Measurements from ENCODE around the gene DIAPH2. TPM values are rescaled to one million over a fixed set of nuclear protein-coding genes. Genes with fewer than 3 reads are reported as not detected.

DIAPH2 gene
- total and polyA plus RNA-seq, 2 of the 13 experiments (the other 11 are each of a cell fraction or from before 2014, with no cell fraction given): 2.1 to 8.5 TPM

DNA sequence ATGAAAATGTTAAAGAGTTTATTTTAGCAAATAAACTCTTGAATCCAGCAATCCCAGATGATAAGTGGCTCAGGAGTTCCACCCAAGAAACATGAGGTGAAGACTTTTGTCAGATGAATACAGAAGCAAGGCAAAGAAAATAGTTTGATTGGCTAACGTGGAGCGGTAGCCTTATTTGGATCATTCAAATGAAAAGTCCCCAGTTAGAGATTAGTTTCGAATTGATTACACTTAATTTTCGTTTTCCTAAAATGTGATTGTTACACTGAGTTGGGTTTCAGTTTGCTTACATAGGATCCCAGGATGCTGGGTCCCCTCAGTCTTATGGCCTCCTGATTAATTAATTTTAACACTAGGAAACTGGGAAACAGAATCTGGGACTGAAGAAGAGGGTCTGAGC, 122.7 kb downstream of the DIAPH2 start:
- ChIA-PET CTCF (ENCODE audit: low intra/inter-chr PET ratio, low total read pairs) (no interaction called here), POLR2A (no interaction called here)
- Histone ChIP-seq H3K9me3 (ENCODE audit: low read length) (no peaks in the 10 kb centered on the region), H3K36me3 (replicated peaks in 1 of 2; ENCODE audit: control insufficient read depth in 1 of 2, insufficient read depth in 2 of 2, low read length in 2 of 2) (no peaks in the 10 kb centered on the region), H3K4me1 (ENCODE audit: insufficient read depth, low read length) (no peaks in the 10 kb centered on the region), H3K9ac (ENCODE audit: insufficient read depth, low read depth, low read length) (no peak overlapping the region), H3K27ac (ENCODE audit: extremely low read length, insufficient read depth, low read length) (no peak overlapping the region), H2AFZ (ENCODE audit: low read length) (no peak overlapping the region), H3K79me2 (ENCODE audit: insufficient read depth, low read length) (no peaks in the 10 kb centered on the region), H3K4me2 (ENCODE audit: low read depth, low read length) (no peak overlapping the region), H3K4me3 (replicated peaks in 1 of 3; ENCODE audit: insufficient read depth in 1 of 3, low read depth in 2 of 3, low read length in 3 of 3) (no peak overlapping the region), H4K20me1 (ENCODE audit: insufficient read depth, low read length) (no peaks in the 10 kb centered on the region), H3K27me3 (ENCODE audit: control insufficient read depth in 1 of 2, insufficient read depth in 2 of 2, low read length in 2 of 2) (no peaks in the 10 kb centered on the region)
- DNase-seq (ENCODE audit: low spot score) (no peak), FAIRE-seq (no peak), ATAC-seq (no peak)
- intact Hi-C loops (cut with micrococcal nuclease; ENCODE audit: unreplicated experiment): no loop called here
- TF ChIP-seq RFX5 (IDR thresholded peaks at IDR 0.05; ENCODE audit: low read depth, low read length) (no peak), SPEN (CRISPR knock-in tag; IDR thresholded peaks at IDR 0.05; ENCODE audit: low read depth) (no peak), SP4 (CRISPR knock-in tag; IDR thresholded peaks at IDR 0.05) (no peak), ZNF850 (CRISPR knock-in tag; conservative IDR thresholded peaks at IDR 0.05) (no peak), ZBTB1 (CRISPR knock-in tag; IDR thresholded peaks at IDR 0.05; ENCODE audit: borderline replicate concordance) (no peak), SMARCE1 (IDR thresholded peaks at IDR 0.05; ENCODE audit: borderline replicate concordance) (no peak), PITX1 (CRISPR knock-in tag; IDR thresholded peaks at IDR 0.05) (no peak), SNRNP70 (IDR thresholded peaks at IDR 0.05; ENCODE audit: low read depth, low read length) (no peak), MEF2D (CRISPR knock-in tag; IDR thresholded peaks at IDR 0.05) (no peak)
- TF ChIP-seq, protein P1, sequence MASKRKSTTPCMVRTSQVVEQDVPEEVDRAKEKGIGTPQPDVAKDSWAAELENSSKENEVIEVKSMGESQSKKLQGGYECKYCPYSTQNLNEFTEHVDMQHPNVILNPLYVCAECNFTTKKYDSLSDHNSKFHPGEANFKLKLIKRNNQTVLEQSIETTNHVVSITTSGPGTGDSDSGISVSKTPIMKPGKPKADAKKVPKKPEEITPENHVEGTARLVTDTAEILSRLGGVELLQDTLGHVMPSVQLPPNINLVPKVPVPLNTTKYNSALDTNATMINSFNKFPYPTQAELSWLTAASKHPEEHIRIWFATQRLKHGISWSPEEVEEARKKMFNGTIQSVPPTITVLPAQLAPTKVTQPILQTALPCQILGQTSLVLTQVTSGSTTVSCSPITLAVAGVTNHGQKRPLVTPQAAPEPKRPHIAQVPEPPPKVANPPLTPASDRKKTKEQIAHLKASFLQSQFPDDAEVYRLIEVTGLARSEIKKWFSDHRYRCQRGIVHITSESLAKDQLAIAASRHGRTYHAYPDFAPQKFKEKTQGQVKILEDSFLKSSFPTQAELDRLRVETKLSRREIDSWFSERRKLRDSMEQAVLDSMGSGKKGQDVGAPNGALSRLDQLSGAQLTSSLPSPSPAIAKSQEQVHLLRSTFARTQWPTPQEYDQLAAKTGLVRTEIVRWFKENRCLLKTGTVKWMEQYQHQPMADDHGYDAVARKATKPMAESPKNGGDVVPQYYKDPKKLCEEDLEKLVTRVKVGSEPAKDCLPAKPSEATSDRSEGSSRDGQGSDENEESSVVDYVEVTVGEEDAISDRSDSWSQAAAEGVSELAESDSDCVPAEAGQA (IDR thresholded peaks at IDR 0.05; ENCODE audit: low read depth): no peak
- TF ChIP-seq, protein P1 (CRISPR knock-in tag; IDR thresholded peaks at IDR 0.05; ENCODE audit: borderline replicate concordance): no peak
- TF ChIP-seq, protein P2, sequence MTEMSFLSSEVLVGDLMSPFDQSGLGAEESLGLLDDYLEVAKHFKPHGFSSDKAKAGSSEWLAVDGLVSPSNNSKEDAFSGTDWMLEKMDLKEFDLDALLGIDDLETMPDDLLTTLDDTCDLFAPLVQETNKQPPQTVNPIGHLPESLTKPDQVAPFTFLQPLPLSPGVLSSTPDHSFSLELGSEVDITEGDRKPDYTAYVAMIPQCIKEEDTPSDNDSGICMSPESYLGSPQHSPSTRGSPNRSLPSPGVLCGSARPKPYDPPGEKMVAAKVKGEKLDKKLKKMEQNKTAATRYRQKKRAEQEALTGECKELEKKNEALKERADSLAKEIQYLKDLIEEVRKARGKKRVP (CRISPR knock-in tag; IDR thresholded peaks at IDR 0.05): no peak
- TF ChIP-seq, protein P3, sequence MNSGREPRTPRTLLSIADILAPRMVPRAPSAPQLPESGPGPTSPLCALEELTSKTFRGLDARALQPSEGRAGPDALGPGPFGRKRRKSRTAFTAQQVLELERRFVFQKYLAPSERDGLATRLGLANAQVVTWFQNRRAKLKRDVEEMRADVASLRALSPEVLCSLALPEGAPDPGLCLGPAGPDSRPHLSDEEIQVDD (CRISPR knock-in tag; IDR thresholded peaks at IDR 0.05; ENCODE audit: borderline replicate concordance): no peak
- TF ChIP-seq, protein P4, sequence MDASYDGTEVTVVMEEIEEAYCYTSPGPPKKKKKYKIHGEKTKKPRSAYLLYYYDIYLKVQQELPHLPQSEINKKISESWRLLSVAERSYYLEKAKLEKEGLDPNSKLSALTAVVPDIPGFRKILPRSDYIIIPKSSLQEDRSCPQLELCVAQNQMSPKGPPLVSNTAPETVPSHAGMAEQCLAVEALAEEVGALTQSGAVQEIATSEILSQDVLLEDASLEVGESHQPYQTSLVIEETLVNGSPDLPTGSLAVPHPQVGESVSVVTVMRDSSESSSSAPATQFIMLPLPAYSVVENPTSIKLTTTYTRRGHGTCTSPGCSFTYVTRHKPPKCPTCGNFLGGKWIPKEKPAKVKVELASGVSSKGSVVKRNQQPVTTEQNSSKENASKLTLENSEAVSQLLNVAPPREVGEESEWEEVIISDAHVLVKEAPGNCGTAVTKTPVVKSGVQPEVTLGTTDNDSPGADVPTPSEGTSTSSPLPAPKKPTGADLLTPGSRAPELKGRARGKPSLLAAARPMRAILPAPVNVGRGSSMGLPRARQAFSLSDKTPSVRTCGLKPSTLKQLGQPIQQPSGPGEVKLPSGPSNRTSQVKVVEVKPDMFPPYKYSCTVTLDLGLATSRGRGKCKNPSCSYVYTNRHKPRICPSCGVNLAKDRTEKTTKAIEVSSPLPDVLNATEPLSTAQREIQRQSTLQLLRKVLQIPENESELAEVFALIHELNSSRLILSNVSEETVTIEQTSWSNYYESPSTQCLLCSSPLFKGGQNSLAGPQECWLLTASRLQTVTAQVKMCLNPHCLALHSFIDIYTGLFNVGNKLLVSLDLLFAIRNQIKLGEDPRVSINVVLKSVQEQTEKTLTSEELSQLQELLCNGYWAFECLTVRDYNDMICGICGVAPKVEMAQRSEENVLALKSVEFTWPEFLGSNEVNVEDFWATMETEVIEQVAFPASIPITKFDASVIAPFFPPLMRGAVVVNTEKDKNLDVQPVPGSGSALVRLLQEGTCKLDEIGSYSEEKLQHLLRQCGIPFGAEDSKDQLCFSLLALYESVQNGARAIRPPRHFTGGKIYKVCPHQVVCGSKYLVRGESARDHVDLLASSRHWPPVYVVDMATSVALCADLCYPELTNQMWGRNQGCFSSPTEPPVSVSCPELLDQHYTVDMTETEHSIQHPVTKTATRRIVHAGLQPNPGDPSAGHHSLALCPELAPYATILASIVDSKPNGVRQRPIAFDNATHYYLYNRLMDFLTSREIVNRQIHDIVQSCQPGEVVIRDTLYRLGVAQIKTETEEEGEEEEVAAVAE (CRISPR knock-in tag; IDR thresholded peaks at IDR 0.05; ENCODE audit: borderline replicate concordance): no peak
- WGBS (ENCODE audit: low lambda C conversion rate): 95% methylated on average over 4 of the region's 4 CpGs
- in situ Hi-C loops (cut with HindIII; ENCODE audit: extremely low pct_ligation_motif_present, low pct_unique_long_range_greater_than_20kb): no loop called here
- no TSS peak for BruUV-seq (replicated peaks)

Data from HepG2 (cell line).